Esophagus squamous epithelium (tissue), 4 donors: ENCODE measurements around the gene SPRY4.

Experiments used
- CTCF ChIP-seq, 6 experiments: fragments of 450-650 bp in 4 of 6; fragments of 200-600 bp in 2 of 6; sonication (generic) in 2 of 6; IDR thresholded peaks; one replicate each; pipeline ENCODE4 v1.5.1; 2016 to 2019; ENCODE audit warnings: antibody characterized with exemption in 6 of 6, mild to moderate bottlenecking in 4 of 6, moderate library complexity in 4 of 6
- POLR2A ChIP-seq, 4 donors: fragments of 450-650 bp; IDR thresholded peaks; one replicate each; pipeline ENCODE4 v1.6.1; 2017; ENCODE audit warnings: antibody characterized with exemption in 4 of 4, mild to moderate bottlenecking in 4 of 4, moderate library complexity in 3 of 4

DNA sequence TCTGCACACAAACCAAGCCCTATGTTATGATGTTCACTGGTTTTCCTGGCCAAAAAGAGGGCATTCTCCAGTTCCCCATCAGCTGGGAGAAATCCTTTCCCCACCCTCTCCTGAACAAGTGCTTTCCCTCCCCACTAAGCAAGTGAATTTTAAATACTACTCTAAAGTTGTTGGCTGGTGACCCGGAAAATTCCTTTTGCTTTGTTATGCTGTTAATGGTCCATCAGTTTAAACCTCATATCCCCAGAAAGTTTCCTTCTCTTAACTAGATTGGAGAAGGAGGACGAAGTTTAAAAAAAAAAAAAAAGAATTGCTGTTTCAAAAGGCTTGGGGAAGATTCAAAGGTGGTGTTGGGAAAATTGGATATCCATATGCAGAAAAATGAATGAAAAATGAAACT lies 21.9 kb upstream of the SPRY4 start:
- TF ChIP-seq CTCF (IDR thresholded peaks at IDR 0.05): no peak
- TF ChIP-seq POLR2A (IDR thresholded peaks at IDR 0.05): no peak
